ENCODE data around the gene ENTREP3.
"Not testable (repeated sequence)": the region's sequence is repeated elsewhere in the genome, so short reads cannot be mapped to it uniquely, and the experiment has no call there.

ENTREP3 gene

GRCh38 chr1:155253208-155253607 lies 2.1 kb downstream of the ENTREP3 start:
- DNase-seq (ENCODE audit: low read depth, low spot score): no peak
- H3K27ac ChIP-seq: peak overlapping the region; percentile 74

GRCh38 chr1:155251566-155251965 lies 3.7 kb downstream of the ENTREP3 start:
- H3K27ac ChIP-seq: no peak overlapping the region
- DNase-seq (ENCODE audit: low read depth, low spot score): no peak

DNA sequence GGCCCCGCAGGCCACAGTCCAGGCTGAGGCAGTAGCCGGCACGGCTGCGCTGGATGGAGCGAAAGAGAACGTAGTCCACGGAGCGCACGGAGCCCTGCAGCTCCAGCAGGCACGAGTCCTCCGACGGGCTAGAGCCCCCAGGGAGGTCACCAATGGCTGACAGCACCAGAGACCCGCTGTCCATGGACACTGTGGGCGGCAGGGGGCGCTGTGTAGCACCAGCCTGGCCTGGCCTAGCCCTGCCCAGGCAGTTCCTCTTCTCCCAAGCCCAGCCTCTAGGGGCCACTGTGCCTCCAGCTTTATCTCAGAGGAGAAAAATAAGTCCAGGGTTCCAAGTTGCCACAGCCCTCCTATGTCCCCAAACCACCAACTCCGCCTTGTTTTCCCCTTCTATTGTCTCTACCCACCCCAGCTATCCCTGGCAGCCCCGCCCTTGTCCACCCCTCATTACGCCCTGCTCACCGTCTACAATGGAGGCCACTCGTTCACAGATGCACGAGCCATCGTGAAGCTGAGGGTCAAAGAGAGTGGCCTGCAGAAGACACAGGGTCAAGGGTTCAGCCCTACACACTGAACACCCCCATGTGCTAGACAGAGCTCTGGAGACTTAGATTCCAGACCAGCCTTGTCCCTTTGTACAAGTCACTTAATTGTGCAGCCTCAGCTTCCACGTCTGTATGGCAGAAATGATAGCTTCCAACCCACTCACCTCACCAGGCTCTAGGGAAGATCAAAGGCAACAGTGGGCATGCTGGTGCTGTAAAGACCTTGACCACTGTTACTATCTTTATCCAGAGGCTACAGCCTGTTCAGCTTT lies 4.4 kb downstream of the ENTREP3 start:
- no peak overlapping the region for H3K27ac ChIP-seq
- DNase-seq (ENCODE audit: low read depth, low spot score): peak; percentile 39

- H3K27ac ChIP-seq: no peak overlapping the region
- no peak for DNase-seq (ENCODE audit: low read depth, low spot score)
Observed at GRCh38 chr1:155250246-155250632, 5.0 kb downstream of the ENTREP3 start.

GRCh38 chr1:155247667-155248553 lies 7.4 kb downstream of the ENTREP3 start:
- H3K27ac ChIP-seq: no peak overlapping the region
- DNase-seq (ENCODE audit: low read depth, low spot score): no peak

DNA sequence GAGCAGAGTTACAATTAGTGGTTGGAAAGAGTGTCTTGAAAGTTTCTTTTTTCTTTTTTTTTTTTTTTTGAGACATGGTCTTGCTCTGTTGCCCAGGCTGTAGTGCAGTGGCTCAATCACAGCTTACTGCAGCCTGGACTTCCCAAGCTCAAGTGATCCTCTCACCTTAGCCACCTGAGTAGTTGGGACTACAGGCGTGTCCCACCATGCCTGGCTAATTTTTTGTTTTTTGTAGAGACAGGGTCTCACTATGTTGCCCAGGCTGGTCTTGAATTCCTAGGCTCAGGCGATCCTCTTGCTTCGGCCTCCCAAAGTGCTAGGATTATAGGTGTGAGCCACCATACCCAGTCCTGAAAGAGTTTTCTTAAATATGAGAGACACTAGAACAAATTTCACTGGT lies 8.5 kb downstream of the ENTREP3 start:
- not testable (repeated sequence) for DNase-seq (ENCODE audit: low read depth, low spot score); H3K27ac ChIP-seq

- DNase-seq (ENCODE audit: low read depth, low spot score): no peak
- peak overlapping the region; percentile 72 for H3K27ac ChIP-seq
Observed at GRCh38 chr1:155245163-155245524, 10.1 kb downstream of the ENTREP3 start.

DNA sequence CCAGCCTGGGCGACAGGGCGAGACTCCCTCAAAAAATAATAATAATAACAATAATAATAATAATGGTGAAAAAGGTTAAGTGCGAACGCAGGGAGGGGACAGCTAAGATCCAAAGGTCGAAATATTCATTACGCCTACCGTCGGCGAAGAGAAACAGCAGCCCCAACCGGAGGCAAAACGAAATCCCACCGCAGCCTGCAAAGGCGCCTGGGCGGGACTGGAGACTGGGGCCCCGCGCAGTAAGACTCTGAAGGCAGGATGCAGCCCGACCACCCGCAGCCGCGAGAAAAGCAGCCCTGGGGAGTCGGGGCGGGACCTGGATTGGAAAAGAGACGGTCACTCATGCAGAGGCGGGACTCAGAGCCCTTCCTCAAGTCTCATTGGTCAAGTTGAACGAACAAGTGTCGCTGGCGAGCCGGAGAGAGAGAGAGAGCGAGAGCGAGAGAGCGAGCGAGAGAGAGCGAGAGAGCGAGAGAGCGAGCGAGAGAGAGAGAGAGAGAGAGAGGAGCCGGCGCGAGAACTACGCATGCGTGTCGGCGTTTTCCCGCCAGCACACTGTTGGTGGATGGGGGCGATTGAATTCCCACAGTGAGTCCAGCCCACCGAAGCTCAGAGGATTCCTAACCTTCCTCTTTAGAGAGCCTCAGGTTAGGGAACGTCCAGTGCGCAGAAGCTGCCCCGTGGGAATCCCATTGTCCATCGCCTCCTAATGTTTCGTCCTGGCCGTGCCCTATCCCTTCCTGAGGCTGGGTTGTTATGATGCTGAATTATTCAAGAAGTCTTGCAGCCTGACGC lies 10.7 kb downstream of the ENTREP3 start:
- DNase-seq (ENCODE audit: low read depth, low spot score): peak; percentile 95
- peak overlapping the region; percentile 72 for H3K27ac ChIP-seq

GRCh38 chr1:155242805-155243358 lies 12.4 kb downstream of the ENTREP3 start:
- peak overlapping the region; percentile 72 for H3K27ac ChIP-seq
- DNase-seq (ENCODE audit: low read depth, low spot score): no peak

DNA sequence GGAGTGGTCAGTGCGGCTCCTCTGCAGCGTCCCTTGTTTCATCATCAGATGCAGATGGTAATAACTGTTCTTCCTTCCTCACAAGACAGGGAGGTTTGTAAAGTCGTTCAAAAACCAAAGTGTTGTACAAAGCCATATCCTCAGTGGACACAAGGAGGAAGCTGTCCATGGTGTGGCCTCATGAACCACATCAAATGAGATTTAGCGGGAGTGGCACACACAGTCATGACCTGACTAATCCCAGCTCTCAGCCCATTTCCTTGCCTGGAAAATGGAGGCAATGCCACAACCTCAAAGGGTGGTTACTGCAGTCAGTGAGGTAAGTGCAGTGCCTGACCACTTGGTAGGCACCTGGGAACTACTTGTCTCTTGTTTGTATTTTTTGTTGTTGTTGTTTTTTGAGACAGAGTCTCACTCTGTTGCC lies 13.4 kb downstream of the ENTREP3 start:
- DNase-seq (ENCODE audit: low read depth, low spot score): no peak

GRCh38 chr1:155241069-155241679 lies 14.1 kb downstream of the ENTREP3 start:
- H3K27ac ChIP-seq: peak overlapping the region; percentile 72
- no peak for DNase-seq (ENCODE audit: low read depth, low spot score)

More for the DNA sequence above, 13.4 kb downstream of the ENTREP3 start:
- H3K27ac ChIP-seq: peak overlapping the region; percentile 72

- peak overlapping the region; percentile 52 for H3K27ac ChIP-seq
Observed at GRCh38 chr1:155236451-155236850, 18.8 kb downstream of the ENTREP3 start.

GRCh38 chr1:155235375-155235774 lies 19.9 kb downstream of the ENTREP3 start:
- not testable (repeated sequence) for DNase-seq (ENCODE audit: low read depth, low spot score)

More at GRCh38 chr1:155236451-155236850, 18.8 kb downstream of the ENTREP3 start:
- DNase-seq (ENCODE audit: low read depth, low spot score): no peak

GRCh38 chr1:155233502-155233901 lies 21.8 kb downstream of the ENTREP3 start:
- DNase-seq (ENCODE audit: low read depth, low spot score); H3K27ac ChIP-seq: not testable (repeated sequence)

More at GRCh38 chr1:155235375-155235774, 19.9 kb downstream of the ENTREP3 start:
- H3K27ac ChIP-seq: peak overlapping the region; percentile 52

DNA sequence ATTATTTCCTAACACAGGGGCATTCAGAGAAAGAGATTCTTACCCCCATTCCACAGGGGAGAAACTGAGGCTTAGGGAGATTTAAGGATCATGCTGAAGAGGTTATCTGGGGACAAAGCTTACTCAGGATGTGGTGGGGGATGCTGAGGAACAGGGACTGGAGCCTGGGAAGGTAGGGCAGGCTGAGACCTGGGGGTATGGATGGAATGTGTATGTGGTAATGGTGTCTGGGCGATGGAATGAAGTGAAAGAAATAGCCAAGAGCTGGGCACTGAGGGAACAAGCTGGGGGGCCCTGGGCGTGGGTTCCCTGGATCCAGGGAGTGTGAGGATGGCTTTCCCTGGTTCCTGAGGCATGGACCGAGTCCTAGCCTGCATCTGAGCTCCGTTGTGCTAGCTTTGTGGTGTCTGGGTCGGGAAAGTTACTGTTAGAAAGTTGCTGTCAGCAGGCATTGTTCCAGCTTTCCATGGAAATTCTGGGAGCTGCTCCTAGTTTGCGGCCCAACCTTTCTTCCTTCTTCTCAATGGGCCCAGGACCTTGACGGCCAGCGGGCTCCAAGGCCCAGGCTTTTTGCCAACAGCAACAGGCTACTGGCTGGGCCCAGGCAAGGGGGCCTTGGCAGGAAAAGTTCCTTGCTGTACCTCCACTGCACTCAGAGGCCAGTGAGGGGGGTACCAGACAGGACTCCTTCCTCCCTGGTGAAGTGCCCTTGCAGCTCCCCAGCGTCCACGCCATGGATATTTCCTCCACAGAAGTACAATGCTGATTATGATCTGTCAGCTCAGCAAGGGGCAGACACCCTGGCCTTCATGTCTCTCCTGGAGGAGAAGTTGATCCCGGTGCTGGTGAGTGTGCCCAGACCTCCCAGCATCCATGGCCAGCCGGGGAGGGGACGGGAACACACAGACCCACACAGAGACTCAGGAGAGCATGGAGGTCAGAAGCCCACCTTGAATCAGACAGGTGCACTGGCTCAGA lies 23.0 kb downstream of the ENTREP3 start:
- not testable (repeated sequence) for DNase-seq (ENCODE audit: low read depth, low spot score); H3K27ac ChIP-seq

- DNase-seq (ENCODE audit: low read depth, low spot score); H3K27ac ChIP-seq: not testable (repeated sequence)
Observed at GRCh38 chr1:155231302-155231701, 24.0 kb downstream of the ENTREP3 start.

DNA sequence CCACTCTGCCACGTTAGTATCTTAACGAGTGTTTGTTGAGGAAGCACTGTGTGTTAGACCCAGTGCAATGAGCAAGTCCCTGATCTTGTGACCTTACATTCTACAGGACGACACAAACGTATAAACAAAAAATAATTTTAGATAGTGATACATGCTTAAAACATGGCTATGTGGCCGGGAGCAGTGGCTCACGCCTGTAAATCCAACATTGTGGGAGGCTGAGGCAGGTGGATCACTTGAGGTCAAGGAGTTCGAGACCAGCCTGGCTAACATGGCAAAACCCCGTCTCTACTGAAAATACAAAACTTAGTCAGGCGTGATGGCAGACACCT lies 27.2 kb downstream of the ENTREP3 start:
- DNase-seq (ENCODE audit: low read depth, low spot score): no peak
- peak overlapping the region; percentile 97 for H3K27ac ChIP-seq

Data from epithelial cell of prostate (primary cell).